Ascending aorta (tissue), 2 donors: Measurements from ENCODE around the gene RASA3. TPM values are rescaled to one million over a fixed set of nuclear protein-coding genes. Genes with fewer than 3 reads are reported as not detected.
A peak's percentile ranks its signal among the peaks of the same experiment; 100 is the strongest.
"Not testable (repeated sequence)": the region's sequence is repeated elsewhere in the genome, so short reads cannot be mapped to it uniquely, and the experiment has no call there.

ENCODE experiments used
- DNase-seq, 2 donors: peaks; one replicate each; pipeline ENCODE4 v3.0.0-alpha.2; 2019; ENCODE audit warnings: low spot score in 2 of 2
- H3K27ac ChIP-seq, 2 donors: fragments of 200-600 bp; sonication (generic); one replicate each; pipeline ENCODE4 v1.5.1; 2016 to 2017; ENCODE audit warnings: mild to moderate bottlenecking in 1 of 2
- H3K27me3 ChIP-seq: fragments of 200-600 bp; sonication (generic); one replicate; pipeline ENCODE4 v1.5.1; 2017
- H3K36me3 ChIP-seq, 2 donors: fragments of 200-600 bp; sonication (generic); one replicate each; pipeline ENCODE4 v1.5.1; 2016
- H3K4me1 ChIP-seq, 2 donors: fragments of 200-600 bp; sonication (generic); one replicate each; pipeline ENCODE4 v1.5.1; 2016 to 2017; ENCODE audit warnings: mild to moderate bottlenecking in 1 of 2
- H3K4me3 ChIP-seq, 2 donors: fragments of 200-600 bp; sonication (generic); one replicate each; pipeline ENCODE4 v1.5.1; 2016 to 2017; ENCODE audit warnings: mild to moderate bottlenecking in 1 of 2
- H3K9me3 ChIP-seq, 2 donors: fragments of 200-600 bp; sonication (generic); one replicate each; pipeline ENCODE4 v1.5.1; 2016
- intact Hi-C: fragments of 100-400 bp; cut with DNase I; formaldehyde crosslinking; loops from one replicate; pipeline ENCODE4 v1.15.1; 2023
- total RNA-seq: library from RNA; depleted of rRNA; stranded (reverse); fragments of >200 nt; gene quantifications from one replicate; pipeline ENCODE4 v1.1.0, GENCODE V29; 2016
- TF ChIP-seq, protein P1 (sequence below), 3 experiments: fragments of 200-600 bp in 2 of 3; fragments of 450-650 bp in 1 of 3; sonication (generic) in 2 of 3; IDR thresholded peaks; one replicate each; pipeline ENCODE4 v1.5.1; 2016 to 2019; ENCODE audit warnings: antibody characterized with exemption in 3 of 3, mild to moderate bottlenecking in 1 of 3, moderate library complexity in 1 of 3

RASA3 gene
- total RNA-seq, 1 donor from 2014 or later, result 30.7 TPM

DNA sequence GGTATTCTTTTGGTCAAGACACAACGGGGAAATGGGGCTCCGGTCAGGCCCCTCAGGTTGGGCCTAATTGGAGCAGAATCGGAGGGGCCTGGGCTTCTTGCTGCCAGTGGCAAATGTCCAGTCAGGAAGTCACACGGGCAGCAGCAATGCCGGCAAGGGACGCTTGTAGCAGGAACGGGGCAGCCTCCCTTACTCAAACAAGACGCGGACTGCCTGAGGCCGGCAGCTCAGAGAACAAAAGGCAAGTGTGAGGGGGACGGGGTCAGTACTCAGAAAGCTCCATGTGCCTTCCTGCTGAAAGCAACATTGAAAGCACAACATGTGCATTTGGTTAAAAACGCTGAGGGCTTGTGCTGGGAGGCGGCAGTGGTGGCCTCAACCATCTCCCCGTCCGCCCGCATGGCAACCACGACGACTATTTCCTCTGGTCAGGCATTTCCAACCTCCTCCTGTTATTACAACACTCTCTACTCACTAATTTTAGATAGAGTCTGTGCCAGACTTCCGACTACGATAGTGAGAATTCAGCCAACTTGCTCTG, 20.5 kb upstream of the RASA3 start:
- Histone ChIP-seq H3K4me1 (peaks cover 0 to 5% of the 10 kb centered on the region in 2 donors), H3K9me3 (no peaks in the 10 kb centered on the region), H3K36me3 (no peaks in the 10 kb centered on the region), H3K27me3 (no peaks in the 10 kb centered on the region), H3K4me3 (peak overlapping the region in 1 of 2 donors; percentile 2), H3K27ac (peak overlapping the region; percentile 37 to 70)
- DNase-seq, result peak in 1 of 2 donors; percentile 74
- intact Hi-C loops, result no loop called here
- TF ChIP-seq, protein P1, sequence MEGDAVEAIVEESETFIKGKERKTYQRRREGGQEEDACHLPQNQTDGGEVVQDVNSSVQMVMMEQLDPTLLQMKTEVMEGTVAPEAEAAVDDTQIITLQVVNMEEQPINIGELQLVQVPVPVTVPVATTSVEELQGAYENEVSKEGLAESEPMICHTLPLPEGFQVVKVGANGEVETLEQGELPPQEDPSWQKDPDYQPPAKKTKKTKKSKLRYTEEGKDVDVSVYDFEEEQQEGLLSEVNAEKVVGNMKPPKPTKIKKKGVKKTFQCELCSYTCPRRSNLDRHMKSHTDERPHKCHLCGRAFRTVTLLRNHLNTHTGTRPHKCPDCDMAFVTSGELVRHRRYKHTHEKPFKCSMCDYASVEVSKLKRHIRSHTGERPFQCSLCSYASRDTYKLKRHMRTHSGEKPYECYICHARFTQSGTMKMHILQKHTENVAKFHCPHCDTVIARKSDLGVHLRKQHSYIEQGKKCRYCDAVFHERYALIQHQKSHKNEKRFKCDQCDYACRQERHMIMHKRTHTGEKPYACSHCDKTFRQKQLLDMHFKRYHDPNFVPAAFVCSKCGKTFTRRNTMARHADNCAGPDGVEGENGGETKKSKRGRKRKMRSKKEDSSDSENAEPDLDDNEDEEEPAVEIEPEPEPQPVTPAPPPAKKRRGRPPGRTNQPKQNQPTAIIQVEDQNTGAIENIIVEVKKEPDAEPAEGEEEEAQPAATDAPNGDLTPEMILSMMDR (IDR thresholded peaks at IDR 0.05), result no peak

DNA sequence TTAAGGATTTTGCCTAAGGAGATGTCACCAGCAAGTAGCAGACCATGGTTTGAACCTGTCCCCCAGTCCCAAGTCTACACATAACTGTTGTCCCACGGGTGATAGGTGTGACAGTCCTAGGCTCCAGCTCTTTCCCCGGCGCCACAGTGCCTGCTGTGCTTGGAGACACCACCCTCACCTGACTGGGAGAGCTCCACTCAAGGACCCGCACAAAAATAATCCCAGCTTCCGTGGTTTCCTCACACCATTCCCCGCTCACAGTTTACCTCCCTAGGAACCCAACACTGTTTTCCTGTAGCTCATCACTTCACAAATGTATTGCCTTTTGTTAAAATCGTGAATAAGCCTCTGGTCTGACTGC, 19.8 kb upstream of the RASA3 start:
- H3K36me3 ChIP-seq, result no peaks in the 10 kb centered on the region
- no peaks in the 10 kb centered on the region for H3K9me3 ChIP-seq
- intact Hi-C loops, result no loop called here
- no peak for DNase-seq
- TF ChIP-seq, protein P1 (IDR thresholded peaks at IDR 0.05), result no peak
- no peak overlapping the region for H3K27ac ChIP-seq
- H3K4me3 ChIP-seq, result no peak overlapping the region
- peaks cover 0 to 5% of the 10 kb centered on the region in 2 donors for H3K4me1 ChIP-seq
- no peaks in the 10 kb centered on the region for H3K27me3 ChIP-seq

DNA sequence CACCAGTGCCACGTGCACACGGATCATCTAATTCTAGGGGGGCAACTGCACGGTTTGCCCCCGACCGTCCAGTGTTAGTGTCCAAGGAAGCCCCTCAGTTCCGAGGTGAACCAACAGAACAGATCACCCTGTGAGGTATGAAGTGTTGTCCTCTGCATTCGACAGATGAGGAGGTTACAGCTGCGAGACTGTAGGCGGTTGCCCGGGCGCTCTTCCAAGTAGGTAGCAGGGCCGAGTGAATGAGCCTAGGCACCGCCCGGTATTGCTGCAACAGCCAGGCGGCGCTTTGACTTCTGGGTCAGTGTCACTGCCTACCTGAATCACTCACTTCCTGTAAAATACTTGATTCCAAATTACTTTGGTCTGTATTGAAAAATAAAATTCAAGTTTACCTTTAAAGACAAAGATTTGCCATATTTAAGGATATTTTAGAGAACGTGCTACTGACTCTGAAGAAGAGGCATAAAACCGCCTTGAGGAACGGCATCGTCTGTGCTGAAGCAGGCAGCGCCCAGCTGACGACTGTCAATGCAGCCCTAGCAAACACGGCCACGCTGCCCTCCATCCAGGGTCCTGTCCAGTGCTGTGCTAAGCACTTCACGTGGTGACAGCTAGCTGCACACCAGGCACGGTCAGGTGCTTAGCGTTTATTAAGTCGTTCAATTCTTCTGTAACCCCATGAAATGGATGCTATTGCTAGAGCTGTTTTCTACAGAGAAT, 19.3 kb upstream of the RASA3 start:
- no peaks in the 10 kb centered on the region for H3K27me3 ChIP-seq
- no peaks in the 10 kb centered on the region for H3K9me3 ChIP-seq
- no peak overlapping the region for H3K4me3 ChIP-seq
- TF ChIP-seq, protein P1 (IDR thresholded peaks at IDR 0.05), result no peak
- intact Hi-C loops, result no loop called here
- no peak overlapping the region for H3K27ac ChIP-seq
- DNase-seq, result no peak
- H3K4me1 ChIP-seq, result peaks cover 0 to 5% of the 10 kb centered on the region in 2 donors
- H3K36me3 ChIP-seq, result no peaks in the 10 kb centered on the region

DNA sequence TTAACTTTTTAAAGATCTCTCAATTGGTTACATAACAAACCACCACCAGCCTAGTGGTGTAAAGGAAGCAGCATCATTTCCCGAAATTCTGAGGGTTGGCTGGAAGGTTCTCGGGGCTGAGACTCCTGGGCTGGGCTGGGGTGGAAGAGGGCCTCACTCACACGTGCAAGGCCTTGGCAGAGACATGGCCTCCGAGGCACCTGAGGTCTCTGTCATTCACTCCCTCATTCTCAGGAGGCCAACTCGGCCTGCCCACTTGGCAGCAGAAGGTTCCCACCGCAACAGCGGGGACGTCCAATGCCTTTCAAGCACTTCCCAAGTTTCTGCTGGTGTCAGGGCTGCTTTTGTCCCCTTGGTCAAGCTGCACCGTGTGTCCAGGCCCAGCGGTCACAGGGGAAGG, 18.6 kb upstream of the RASA3 start:
- H3K36me3 ChIP-seq, result no peaks in the 10 kb centered on the region
- H3K4me3 ChIP-seq, result no peak overlapping the region
- H3K4me1 ChIP-seq, result peaks cover 0 to 5% of the 10 kb centered on the region in 2 donors
- H3K27me3 ChIP-seq, result no peaks in the 10 kb centered on the region
- TF ChIP-seq, protein P1 (IDR thresholded peaks at IDR 0.05), result no peak
- intact Hi-C loops, result no loop called here
- no peak for DNase-seq
- H3K9me3 ChIP-seq, result no peaks in the 10 kb centered on the region
- H3K27ac ChIP-seq, result no peak overlapping the region

DNA sequence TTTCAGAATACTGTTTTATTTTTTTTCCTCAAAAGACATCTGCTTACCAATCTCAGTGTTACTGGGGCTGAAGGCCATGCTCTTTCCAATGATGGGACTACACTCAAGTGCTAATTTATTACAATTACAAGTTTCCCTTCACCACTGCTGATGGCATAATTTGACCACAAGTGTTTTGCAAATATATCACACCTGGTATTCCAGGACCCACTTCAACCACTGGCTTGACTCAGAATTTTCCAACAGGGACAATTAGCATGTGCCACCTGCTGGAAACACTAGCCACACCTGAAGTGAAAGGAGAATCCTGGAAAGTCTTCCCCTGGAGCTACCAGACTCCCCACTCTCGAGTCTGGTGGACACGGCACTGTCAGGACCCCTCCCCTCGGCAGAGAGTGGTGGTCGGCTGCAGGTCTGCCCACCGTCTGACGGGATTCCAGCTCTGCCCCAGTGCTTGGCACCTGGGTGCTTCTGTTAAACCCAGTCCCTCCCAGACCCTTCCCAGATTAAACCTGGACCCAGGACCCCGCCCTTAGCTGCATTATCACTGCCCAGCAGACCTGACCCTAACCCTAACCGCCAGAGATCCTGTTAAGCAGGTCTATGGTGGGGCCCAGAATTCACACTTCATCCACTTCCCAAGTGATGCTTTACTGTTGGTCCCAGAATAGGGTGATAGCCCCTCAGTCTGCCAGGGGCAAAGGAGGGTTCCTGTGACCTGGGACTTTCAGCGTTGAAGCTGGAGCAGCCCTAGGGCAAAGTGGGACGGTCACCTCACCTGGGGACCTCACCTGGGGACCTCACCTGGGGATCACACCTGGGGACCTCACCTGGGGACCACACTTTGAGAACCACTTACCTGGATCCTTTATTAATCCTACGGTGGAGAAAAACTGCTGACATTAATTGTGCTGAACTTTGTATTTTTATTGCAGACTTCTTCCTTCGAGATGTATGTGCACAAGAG, 17.6 kb upstream of the RASA3 start:
- DNase-seq, result no peak
- H3K4me3 ChIP-seq, result no peak overlapping the region
- peaks cover 0 to 5% of the 10 kb centered on the region in 2 donors for H3K4me1 ChIP-seq
- H3K36me3 ChIP-seq, result no peaks in the 10 kb centered on the region
- intact Hi-C loops, result no loop called here
- TF ChIP-seq, protein P1 (IDR thresholded peaks at IDR 0.05), result no peak
- H3K9me3 ChIP-seq, result no peaks in the 10 kb centered on the region
- H3K27me3 ChIP-seq, result no peaks in the 10 kb centered on the region
- H3K27ac ChIP-seq, result no peak overlapping the region

DNA sequence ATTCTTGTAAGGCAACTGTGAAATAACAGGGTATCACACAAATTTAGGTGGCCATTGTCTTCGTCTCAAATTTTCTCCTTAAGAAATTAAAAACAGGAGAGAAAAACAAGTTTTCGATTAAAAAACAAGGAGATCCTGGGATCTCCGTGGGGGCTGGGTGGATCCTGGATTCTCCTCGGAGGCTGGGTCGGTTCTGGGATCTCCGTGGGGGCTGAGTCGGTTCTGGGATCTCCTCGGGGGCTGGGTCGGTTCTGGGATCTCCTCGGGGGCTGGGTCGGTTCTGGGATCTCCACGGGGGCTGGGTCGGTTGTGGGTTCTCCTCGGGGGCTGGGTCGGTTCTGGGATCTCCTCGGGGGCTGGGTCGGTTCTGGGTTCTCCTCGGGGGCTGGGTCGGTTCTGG, 16.5 kb upstream of the RASA3 start:
- intact Hi-C loops, DNase-seq, H3K4me1 ChIP-seq, H3K27ac ChIP-seq, H3K27me3 ChIP-seq, H3K36me3 ChIP-seq, H3K9me3 ChIP-seq, H3K4me3 ChIP-seq: not testable (repeated sequence)
